Skeletal muscle tissue (tissue), 4 donors: ENCODE data around the gene MBOAT7. TPM values are rescaled to one million over a fixed set of nuclear protein-coding genes. Genes with fewer than 3 reads are reported as not detected.
"Not testable (repeated sequence)": the region's sequence is repeated elsewhere in the genome, so short reads cannot be mapped to it uniquely, and the experiment has no call there.

Experiments
- H3K27ac ChIP-seq: one replicate; pipeline ENCODE4 v1.7.0; 2013; ENCODE audit warnings: mild to moderate bottlenecking, low read depth, low read length, inconsistent platforms
- H3K27me3 ChIP-seq, 3 donors: one replicate each; pipeline ENCODE4 v1.7.0; 2013; ENCODE audit warnings: low read length in 3 of 3; ENCODE audit not compliant: control insufficient read depth in 3 of 3, insufficient read depth in 3 of 3
- H3K36me3 ChIP-seq, 3 donors: one replicate each; pipeline ENCODE4 v1.7.0; 2013; ENCODE audit warnings: low read length in 3 of 3; ENCODE audit not compliant: control insufficient read depth in 3 of 3, insufficient read depth in 3 of 3
- H3K4me1 ChIP-seq, 3 donors: one replicate each; pipeline ENCODE4 v1.7.0; 2013; ENCODE audit warnings: low read length in 3 of 3, mild to moderate bottlenecking in 3 of 3; ENCODE audit not compliant: control insufficient read depth in 3 of 3, insufficient read depth in 3 of 3
- H3K4me3 ChIP-seq, 3 donors: one replicate each; pipeline ENCODE4 v1.7.0; 2013; ENCODE audit warnings: low read length in 3 of 3
- H3K9ac ChIP-seq, 3 donors: one replicate each; pipeline ENCODE4 v1.7.0; 2013; ENCODE audit warnings: low read length in 3 of 3, mild to moderate bottlenecking in 3 of 3, moderate library complexity in 2 of 3, low read depth in 1 of 3
- H3K9me3 ChIP-seq, 3 donors: one replicate each; pipeline ENCODE4 v1.7.0; 2013; ENCODE audit warnings: low read length in 3 of 3; ENCODE audit not compliant: control insufficient read depth in 3 of 3
- total RNA-seq: library from RNA; depleted of rRNA; stranded (reverse); fragments of >200 nt; gene quantifications from one replicate; pipeline ENCODE4 v1.2.3, GENCODE V29; 2014
- donor health status: Osteomylitis.

The MBOAT7 gene
- 8.9 TPM for total RNA-seq

- Histone ChIP-seq H3K36me3 (peaks cover 10 to 18% (median 13%) of the 10 kb centered on the region in 3 donors), H3K4me1 (peaks cover 16 to 24% (median 18%) of the 10 kb centered on the region in 3 donors), H3K27me3 (no peaks in the 10 kb centered on the region), H3K9me3 (no peaks in the 10 kb centered on the region), H3K27ac (peak within 1 kb of the TSS; percentile 100), H3K9ac (peak within 1 kb of the TSS; percentile 93 to 97 (median 97)), H3K4me3 (peak within 1 kb of the TSS; percentile 85 to 95 (median 93))
Observed at GRCh38 chr19:54189145-54189734, at the start of gene MBOAT7. Gene MBOAT7 (minus strand): TSS chr19:54189580. CDS start chr19:54188508, 1,072 bp downstream.

GRCh38 chr19:54233941-54234340, 44.6 kb upstream of the MBOAT7 start:
- H3K4me1 ChIP-seq: no peaks in the 10 kb centered on the region
- H3K36me3 ChIP-seq: no peaks in the 10 kb centered on the region
- peaks cover 9 to 25% (median 12%) of the 10 kb centered on the region in 3 donors for H3K27me3 ChIP-seq
- no peak overlapping the region for H3K9ac ChIP-seq
- no peak overlapping the region for H3K27ac ChIP-seq
- peaks cover 2 to 5% (median 3%) of the 10 kb centered on the region in 3 donors for H3K9me3 ChIP-seq
- no peak overlapping the region for H3K4me3 ChIP-seq

- Histone ChIP-seq H3K27me3 (peaks cover 8 to 30% (median 12%) of the 10 kb centered on the region in 3 donors), H3K4me1 (no peaks in the 10 kb centered on the region), H3K9me3 (peaks cover 1 to 3% (median 2%) of the 10 kb centered on the region in 3 donors), H3K36me3 (no peaks in the 10 kb centered on the region), H3K27ac (no peak overlapping the region), H3K4me3 (no peak overlapping the region), H3K9ac (peak overlapping the region in 1 of 3 donors; percentile 11)
Observed at GRCh38 chr19:54231077-54231931, 41.9 kb upstream of the MBOAT7 start.

GRCh38 chr19:54230031-54230430, 40.7 kb upstream of the MBOAT7 start:
- H3K9ac ChIP-seq: no peak overlapping the region
- H3K27ac ChIP-seq: no peak overlapping the region

GRCh38 chr19:54229146-54229545, 39.8 kb upstream of the MBOAT7 start:
- no peak overlapping the region for H3K27ac ChIP-seq
- no peaks in the 10 kb centered on the region for H3K4me1 ChIP-seq
- H3K9ac ChIP-seq: no peak overlapping the region
- H3K36me3 ChIP-seq: no peaks in the 10 kb centered on the region
- peaks cover 3 to 32% (median 15%) of the 10 kb centered on the region in 3 donors for H3K27me3 ChIP-seq
- H3K9me3 ChIP-seq: no peaks in the 10 kb centered on the region
- no peak overlapping the region for H3K4me3 ChIP-seq

More at GRCh38 chr19:54230031-54230430, 40.7 kb upstream of the MBOAT7 start:
- H3K4me1 ChIP-seq: no peaks in the 10 kb centered on the region
- H3K4me3 ChIP-seq: no peak overlapping the region
- peaks cover 0 to 1% (median 0%) of the 10 kb centered on the region in 3 donors for H3K9me3 ChIP-seq
- no peaks in the 10 kb centered on the region for H3K36me3 ChIP-seq
- H3K27me3 ChIP-seq: peaks cover 8 to 34% (median 16%) of the 10 kb centered on the region in 3 donors

GRCh38 chr19:54224619-54225018, 35.2 kb upstream of the MBOAT7 start:
- H3K27me3 ChIP-seq: peaks cover 4 to 13% (median 6%) of the 10 kb centered on the region in 3 donors
- H3K4me1 ChIP-seq, H3K36me3 ChIP-seq, H3K9ac ChIP-seq, H3K4me3 ChIP-seq, H3K9me3 ChIP-seq, H3K27ac ChIP-seq: not testable (repeated sequence)

- H3K27me3 ChIP-seq, H3K4me1 ChIP-seq, H3K36me3 ChIP-seq, H3K4me3 ChIP-seq, H3K9me3 ChIP-seq, H3K9ac ChIP-seq, H3K27ac ChIP-seq: not testable (repeated sequence)
Observed at GRCh38 chr19:54223937-54224281, 34.5 kb upstream of the MBOAT7 start.

- H3K9ac ChIP-seq, H3K36me3 ChIP-seq, H3K27ac ChIP-seq, H3K4me3 ChIP-seq, H3K9me3 ChIP-seq, H3K27me3 ChIP-seq, H3K4me1 ChIP-seq: not testable (repeated sequence)
Observed at GRCh38 chr19:54223277-54223936, 34.0 kb upstream of the MBOAT7 start.

- not testable (repeated sequence) for H3K4me1 ChIP-seq, H3K27me3 ChIP-seq, H3K9me3 ChIP-seq, H3K9ac ChIP-seq, H3K36me3 ChIP-seq, H3K27ac ChIP-seq
- peak within 1 kb of the TSS in 1 of 3 donors; percentile 9 for H3K4me3 ChIP-seq
Observed at GRCh38 chr19:54222474-54223276, 33.3 kb upstream of the MBOAT7 start, which contains the start of gene LILRB3. Gene LILRB3 (minus strand): TSS chr19:54223007. CDS start chr19:54222976, 31 bp downstream.
